Thyroid gland (tissue), 4 donors: Measurements from ENCODE around the gene SLC8B1. TPM values are rescaled to one million over a fixed set of nuclear protein-coding genes. Genes with fewer than 3 reads are reported as not detected.
"Not testable (repeated sequence)": the region's sequence is repeated elsewhere in the genome, so short reads cannot be mapped to it uniquely, and the experiment has no call there.

Experiments
- DNase-seq, 2 donors: peaks; one replicate each; pipeline ENCODE4 v3.0.0-alpha.2; 2019
- H3K27ac ChIP-seq, 3 donors: fragments of 200-600 bp; sonication (generic); 1 replicate in 2 of 3; 2 replicates in 1 of 3; pipeline ENCODE4 v1.5.1; 2016 to 2019; ENCODE audit warnings: mild to moderate bottlenecking in 1 of 3, moderate library complexity in 1 of 3
- H3K27me3 ChIP-seq: fragments of 200-600 bp; sonication (generic); one replicate; pipeline ENCODE4 v1.5.1; 2019
- H3K36me3 ChIP-seq, 2 donors: fragments of 200-600 bp; sonication (generic); one replicate each; pipeline ENCODE4 v1.5.1; 2016 to 2019
- H3K4me1 ChIP-seq, 2 donors: fragments of 200-600 bp; sonication (generic); one replicate each; pipeline ENCODE4 v1.5.1; 2017 to 2019
- H3K4me3 ChIP-seq, 3 donors: fragments of 200-600 bp; sonication (generic); replicated peaks in 1 of 3; 1 replicate in 2 of 3; 2 replicates in 1 of 3; pipeline ENCODE4 v1.5.1; 2016; ENCODE audit warnings: mild to moderate bottlenecking in 1 of 3
- H3K9me3 ChIP-seq: fragments of 200-600 bp; sonication (generic); one replicate; pipeline ENCODE4 v1.5.1; 2017
- CTCF ChIP-seq, 6 experiments: fragments of 200-600 bp in 3 of 6; fragments of 450-650 bp in 3 of 6; sonication (generic) in 3 of 6; IDR thresholded peaks; one replicate each; pipeline ENCODE4 v1.5.1; 2016 to 2019; ENCODE audit warnings: antibody characterized with exemption in 6 of 6, mild to moderate bottlenecking in 2 of 6, inconsistent platforms in 1 of 6, moderate library complexity in 1 of 6
- POLR2A ChIP-seq, 2 donors: fragments of 450-650 bp; IDR thresholded peaks; one replicate each; pipeline ENCODE4 v1.6.1; 2017; ENCODE audit warnings: antibody characterized with exemption in 2 of 2, mild to moderate bottlenecking in 2 of 2, moderate library complexity in 1 of 2
- WGBS, 2 donors: methylation state at CpG; one replicate each; pipeline ENCODE4 v1.1.5; 2017; 5-methylcytosine and 5-hydroxymethylcytosine counted together
- intact Hi-C: fragments of 100-400 bp; cut with DNase I; formaldehyde crosslinking; loops from one replicate; pipeline ENCODE4 v1.15.1; 2023
- total RNA-seq, 4 donors: library from RNA; depleted of rRNA; stranded (reverse); fragments of >200 nt; gene quantifications; one replicate each; pipeline ENCODE4 v1.2.3, GENCODE V29; 2016

Gene SLC8B1
- total RNA-seq, 4 donors from 2014 or later: 23.3 to 50.5 (median 30.7) TPM

GRCh38 chr12:113359133-113359938 is 24.4 kb upstream of the SLC8B1 start:
- Histone ChIP-seq H3K27me3 (no peaks in the 10 kb centered on the region), H3K4me1 (peaks cover 0 to 4% of the 10 kb centered on the region in 2 donors), H3K36me3 (no peaks in the 10 kb centered on the region), H3K27ac (peak overlapping the region; percentile 76 to 90 (median 80)), H3K9me3 (no peaks in the 10 kb centered on the region), H3K4me3 (peak overlapping the region; percentile 22 to 80 (median 57))
- peak; percentile 8 to 12 for DNase-seq
- intact Hi-C loops: loop anchor here (2.0 to 10.0 kb wide), 2 partner anchors 25 to 65 kb away; partner anchors contain the start of genes SDSL and SLC8B1
- 43 to 51% methylated on average over 10 to 11 of the region's 11 CpGs for WGBS, 2 donors
- TF ChIP-seq POLR2A (IDR thresholded peaks at IDR 0.05) (no peak), CTCF (IDR thresholded peaks at IDR 0.05) (no peak)

- H3K4me3 ChIP-seq: peak within 1 kb of the TSS; percentile 22 to 80 (median 57)
- peak; percentile 37 to 71 for TF ChIP-seq POLR2A (IDR thresholded peaks at IDR 0.05)
- TF ChIP-seq CTCF (IDR thresholded peaks at IDR 0.05): peak in 1 of 6 experiments; percentile 12
- no peaks in the 10 kb centered on the region for H3K27me3 ChIP-seq
- 2% methylated on average over 20 to 26 of the region's 67 CpGs for WGBS, 2 donors
- H3K27ac ChIP-seq: peak within 1 kb of the TSS; percentile 76 to 90 (median 80)
- peaks cover 0 to 4% of the 10 kb centered on the region in 2 donors for H3K4me1 ChIP-seq
- H3K36me3 ChIP-seq: no peaks in the 10 kb centered on the region
- intact Hi-C loops: loop anchor here (2.0 to 10.0 kb wide), 2 partner anchors 24 to 66 kb away; partner anchors contain the start of genes SDSL and SLC8B1
- no peaks in the 10 kb centered on the region for H3K9me3 ChIP-seq
- peak; percentile 95 for DNase-seq
These were observed 23.6 kb upstream of the SLC8B1 start, which contains the start of gene PLBD2 for GRCh38 chr12:113358381-113359132. PLBD2 (plus strand) TSS chr12:113358587; CDS start chr12:113358601, 14 bp downstream.

- intact Hi-C loops: loop anchor here (10.0 kb wide), 1 partner anchor 71 kb away; the partner anchor contains the start of gene SDSL
- 90 to 91% methylated on average over 7 of the region's 7 CpGs for WGBS, 2 donors
- not testable (repeated sequence) for H3K4me1 ChIP-seq
These were observed 19.3 kb upstream of the SLC8B1 start for GRCh38 chr12:113354192-113354591.

GRCh38 chr12:113351089-113351488 is 16.2 kb upstream of the SLC8B1 start:
- Histone ChIP-seq H3K27me3 (no peaks in the 10 kb centered on the region), H3K4me3 (no peak overlapping the region), H3K4me1 (no peaks in the 10 kb centered on the region), H3K9me3 (no peaks in the 10 kb centered on the region), H3K36me3 (no peaks in the 10 kb centered on the region), H3K27ac (no peak overlapping the region)
- no peak for TF ChIP-seq CTCF (IDR thresholded peaks at IDR 0.05)
- TF ChIP-seq POLR2A (IDR thresholded peaks at IDR 0.05): no peak
- no peak for DNase-seq
- intact Hi-C loops: loop anchor here (10.0 kb wide), 1 partner anchor 74 kb away; the partner anchor contains the start of gene SDSL

More at GRCh38 chr12:113354192-113354591, 19.3 kb upstream of the SLC8B1 start:
- not testable (repeated sequence) for H3K9me3 ChIP-seq, DNase-seq, H3K36me3 ChIP-seq, H3K4me3 ChIP-seq, H3K27me3 ChIP-seq, H3K27ac ChIP-seq

GRCh38 chr12:113348849-113349536 is 14.1 kb upstream of the SLC8B1 start:
- DNase-seq: no peak
- H3K4me1 ChIP-seq: no peaks in the 10 kb centered on the region
- no peak overlapping the region for H3K27ac ChIP-seq
- no peak for TF ChIP-seq POLR2A (IDR thresholded peaks at IDR 0.05)
- TF ChIP-seq CTCF (IDR thresholded peaks at IDR 0.05): no peak
- no peak overlapping the region for H3K4me3 ChIP-seq
- H3K36me3 ChIP-seq: no peaks in the 10 kb centered on the region
- WGBS, 2 donors: 58 to 74% methylated on average over 18 of the region's 19 CpGs
- intact Hi-C loops: no loop called here
- H3K9me3 ChIP-seq: no peaks in the 10 kb centered on the region
- H3K27me3 ChIP-seq: no peaks in the 10 kb centered on the region
